ENCODE measurements around the gene NHEJ1. TPM values are rescaled to one million over a fixed set of nuclear protein-coding genes. Genes with fewer than 3 reads are reported as not detected.

Gene NHEJ1
- total RNA-seq, 3 donors from 2014 or later, result 13.4 to 19.8 (median 17.6) TPM

DNA sequence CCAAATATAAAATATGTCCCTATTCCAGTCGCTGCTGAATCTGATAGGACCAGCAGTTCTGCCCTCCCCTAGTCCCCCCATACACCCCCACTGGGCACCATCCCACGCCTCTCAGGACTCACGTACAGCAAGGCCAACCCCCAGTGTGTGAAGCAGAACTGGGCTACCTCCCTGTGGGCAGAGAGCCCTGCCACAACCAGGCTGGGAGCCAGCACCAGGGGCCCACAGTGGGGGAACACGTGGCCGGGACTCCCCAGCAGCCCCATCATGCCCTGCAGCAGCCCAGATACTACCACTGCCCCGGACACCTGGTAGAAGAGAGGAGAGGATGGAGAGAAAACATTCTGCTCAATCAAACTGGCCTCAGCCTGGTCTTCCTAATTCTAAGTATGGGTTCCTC is 7.9 kb upstream of the NHEJ1 start:
- no peak overlapping the region for H3K27ac ChIP-seq
- H3K27me3 ChIP-seq, result no peaks in the 10 kb centered on the region
- no peaks in the 10 kb centered on the region for H3K4me1 ChIP-seq
- no peak for DNase-seq (ENCODE audit: low spot score in 2 of 2)
- H3K9me3 ChIP-seq, result no peaks in the 10 kb centered on the region
- no peak for TF ChIP-seq POLR2AphosphoS5 (IDR thresholded peaks at IDR 0.05)
- TF ChIP-seq POLR2A (IDR thresholded peaks at IDR 0.05), result no peak
- TF ChIP-seq, protein P1, sequence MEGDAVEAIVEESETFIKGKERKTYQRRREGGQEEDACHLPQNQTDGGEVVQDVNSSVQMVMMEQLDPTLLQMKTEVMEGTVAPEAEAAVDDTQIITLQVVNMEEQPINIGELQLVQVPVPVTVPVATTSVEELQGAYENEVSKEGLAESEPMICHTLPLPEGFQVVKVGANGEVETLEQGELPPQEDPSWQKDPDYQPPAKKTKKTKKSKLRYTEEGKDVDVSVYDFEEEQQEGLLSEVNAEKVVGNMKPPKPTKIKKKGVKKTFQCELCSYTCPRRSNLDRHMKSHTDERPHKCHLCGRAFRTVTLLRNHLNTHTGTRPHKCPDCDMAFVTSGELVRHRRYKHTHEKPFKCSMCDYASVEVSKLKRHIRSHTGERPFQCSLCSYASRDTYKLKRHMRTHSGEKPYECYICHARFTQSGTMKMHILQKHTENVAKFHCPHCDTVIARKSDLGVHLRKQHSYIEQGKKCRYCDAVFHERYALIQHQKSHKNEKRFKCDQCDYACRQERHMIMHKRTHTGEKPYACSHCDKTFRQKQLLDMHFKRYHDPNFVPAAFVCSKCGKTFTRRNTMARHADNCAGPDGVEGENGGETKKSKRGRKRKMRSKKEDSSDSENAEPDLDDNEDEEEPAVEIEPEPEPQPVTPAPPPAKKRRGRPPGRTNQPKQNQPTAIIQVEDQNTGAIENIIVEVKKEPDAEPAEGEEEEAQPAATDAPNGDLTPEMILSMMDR (IDR thresholded peaks at IDR 0.05), result no peak
- intact Hi-C loops (cut with DNase I; ENCODE audit: low total_unique reads), result no loop called here
- H3K36me3 ChIP-seq, result no peaks in the 10 kb centered on the region
- no peak overlapping the region for H3K4me3 ChIP-seq

DNA sequence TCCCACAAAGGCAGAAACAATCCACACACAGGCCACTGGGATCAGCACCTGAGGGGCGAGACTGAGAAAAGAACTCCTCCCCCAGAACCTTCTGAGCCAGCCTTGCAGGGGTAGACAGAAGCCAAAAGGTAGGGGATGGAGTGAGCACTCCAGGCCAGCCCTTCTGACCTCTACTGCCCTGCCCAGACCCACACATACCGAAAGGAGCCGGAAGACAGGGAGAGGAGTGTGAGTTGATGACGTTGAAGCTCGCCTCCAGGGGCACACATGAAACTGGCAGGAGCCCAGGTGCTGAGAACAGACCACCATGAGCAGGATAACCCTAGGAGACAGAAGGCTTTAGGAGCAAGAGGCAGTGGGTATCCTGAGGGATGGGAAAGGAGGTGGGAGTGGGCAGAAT is 7.4 kb upstream of the NHEJ1 start:
- Histone ChIP-seq H3K4me3 (no peak overlapping the region), H3K27me3 (no peaks in the 10 kb centered on the region), H3K27ac (no peak overlapping the region), H3K9me3 (no peaks in the 10 kb centered on the region), H3K4me1 (no peaks in the 10 kb centered on the region), H3K36me3 (no peaks in the 10 kb centered on the region)
- TF ChIP-seq POLR2AphosphoS5 (IDR thresholded peaks at IDR 0.05), result no peak
- TF ChIP-seq, protein P1 (IDR thresholded peaks at IDR 0.05), result no peak
- no peak for TF ChIP-seq POLR2A (IDR thresholded peaks at IDR 0.05)
- intact Hi-C loops (cut with DNase I; ENCODE audit: low total_unique reads), result no loop called here
- no peak for DNase-seq (ENCODE audit: low spot score in 2 of 2)

DNA sequence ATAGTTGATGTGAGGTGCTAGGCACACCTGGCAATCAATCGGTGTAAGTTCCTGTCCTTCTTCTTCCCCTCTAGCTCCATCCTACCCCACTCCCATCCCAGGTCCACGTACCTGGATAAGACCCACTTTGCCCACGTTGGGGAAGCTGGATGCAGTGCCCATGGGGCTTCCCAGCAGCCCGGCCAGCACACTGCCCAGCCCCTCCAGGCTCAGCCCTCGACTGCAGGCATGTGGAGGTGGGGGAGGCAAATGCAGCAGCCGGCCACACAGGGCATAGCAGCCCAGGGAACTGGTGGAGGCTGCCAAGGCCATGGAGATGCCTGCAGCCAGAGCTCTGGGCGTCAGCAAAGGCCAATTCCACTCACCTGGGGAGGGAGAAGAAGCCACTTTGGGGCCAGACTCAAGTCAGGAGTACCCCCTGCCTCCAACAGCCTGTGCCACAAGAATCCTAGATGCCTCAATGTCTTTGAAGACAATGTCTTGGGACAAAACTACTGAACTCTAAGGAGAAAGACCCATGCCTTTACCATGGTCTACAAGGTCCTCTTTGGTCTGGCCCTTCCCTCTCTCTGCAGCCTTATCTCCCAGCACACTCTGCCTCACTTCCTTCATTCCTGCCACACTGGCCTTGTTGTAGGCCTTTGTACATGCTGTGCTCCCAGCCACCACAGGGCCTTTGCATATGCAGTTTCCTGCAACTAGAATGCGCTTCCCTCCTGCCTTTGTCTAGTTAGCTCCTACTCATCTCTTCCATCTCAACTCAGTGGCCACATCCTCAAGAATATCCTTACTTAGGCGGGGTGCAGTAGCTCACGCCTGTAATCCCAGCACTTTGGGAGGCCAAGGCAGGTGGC is 4.7 kb upstream of the NHEJ1 start:
- no peak for DNase-seq (ENCODE audit: low spot score in 2 of 2)
- Histone ChIP-seq H3K4me3 (no peak overlapping the region), H3K27ac (no peak overlapping the region), H3K4me1 (no peaks in the 10 kb centered on the region), H3K9me3 (no peaks in the 10 kb centered on the region), H3K36me3 (no peaks in the 10 kb centered on the region), H3K27me3 (no peaks in the 10 kb centered on the region)
- intact Hi-C loops (cut with DNase I; ENCODE audit: low total_unique reads), result no loop called here
- no peak for TF ChIP-seq POLR2AphosphoS5 (IDR thresholded peaks at IDR 0.05)
- TF ChIP-seq, protein P1 (IDR thresholded peaks at IDR 0.05), result no peak
- TF ChIP-seq POLR2A (IDR thresholded peaks at IDR 0.05), result no peak

DNA sequence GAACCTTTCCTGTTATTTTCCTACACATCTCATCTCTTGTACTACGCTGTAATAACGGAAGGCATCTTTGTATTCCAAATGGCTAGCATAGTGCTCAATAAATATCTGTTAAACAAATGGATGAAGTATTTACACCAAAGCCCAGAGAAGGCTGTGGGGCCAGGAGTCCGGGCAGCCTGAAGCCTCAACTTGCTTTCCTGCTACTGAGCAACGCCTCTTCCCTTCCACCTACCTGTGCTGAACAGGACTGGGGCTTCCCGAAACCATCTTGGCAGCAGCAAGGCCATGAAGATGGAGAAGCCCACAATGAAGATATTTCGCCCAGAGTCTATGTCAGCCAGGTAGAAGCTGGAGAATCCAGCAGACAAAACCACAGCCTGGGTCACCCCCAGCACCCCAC is 2.5 kb upstream of the NHEJ1 start:
- Histone ChIP-seq H3K27me3 (no peaks in the 10 kb centered on the region), H3K4me1 (no peaks in the 10 kb centered on the region), H3K36me3 (no peaks in the 10 kb centered on the region), H3K4me3 (no peak overlapping the region), H3K9me3 (no peaks in the 10 kb centered on the region), H3K27ac (no peak overlapping the region)
- no peak for DNase-seq (ENCODE audit: low spot score in 2 of 2)
- TF ChIP-seq POLR2AphosphoS5 (IDR thresholded peaks at IDR 0.05), result no peak
- TF ChIP-seq, protein P1 (IDR thresholded peaks at IDR 0.05), result no peak
- TF ChIP-seq POLR2A (IDR thresholded peaks at IDR 0.05), result no peak
- intact Hi-C loops (cut with DNase I; ENCODE audit: low total_unique reads), result no loop called here

DNA sequence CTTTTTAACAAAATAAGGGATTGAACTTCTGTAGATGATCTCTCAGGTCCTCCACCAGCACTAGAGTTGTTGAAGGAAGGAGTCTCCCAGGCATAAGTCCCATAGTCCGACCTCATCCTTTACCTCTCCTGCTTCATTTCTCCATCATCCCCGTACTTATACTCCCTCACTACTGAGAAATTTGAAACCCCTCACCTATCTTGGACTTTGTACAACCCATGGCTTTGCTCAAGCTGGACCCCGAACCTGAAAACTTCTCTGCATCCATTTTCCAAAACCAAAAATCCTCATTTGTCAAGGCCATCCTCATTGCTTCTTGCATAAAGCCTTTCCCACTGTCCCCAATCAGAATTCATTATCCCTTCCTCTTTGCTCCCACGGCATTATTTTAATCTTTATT is 482 bp upstream of the NHEJ1 start:
- no peak for DNase-seq (ENCODE audit: low spot score in 2 of 2)
- Histone ChIP-seq H3K9me3 (no peaks in the 10 kb centered on the region), H3K27ac (peak overlapping the region; percentile 88 to 95), H3K4me3 (peak overlapping the region; percentile 67 to 86 (median 72)), H3K4me1 (no peaks in the 10 kb centered on the region), H3K36me3 (no peaks in the 10 kb centered on the region), H3K27me3 (no peaks in the 10 kb centered on the region)
- intact Hi-C loops (cut with DNase I; ENCODE audit: low total_unique reads), result no loop called here
- TF ChIP-seq, protein P1 (IDR thresholded peaks at IDR 0.05), result no peak
- TF ChIP-seq POLR2A (IDR thresholded peaks at IDR 0.05), result no peak
- no peak for TF ChIP-seq POLR2AphosphoS5 (IDR thresholded peaks at IDR 0.05)
